Measurements from ENCODE around the gene TTC19.
"Not testable (repeated sequence)": the region's sequence is repeated elsewhere in the genome, so short reads cannot be mapped to it uniquely, and the experiment has no call there.

TTC19 gene

DNA sequence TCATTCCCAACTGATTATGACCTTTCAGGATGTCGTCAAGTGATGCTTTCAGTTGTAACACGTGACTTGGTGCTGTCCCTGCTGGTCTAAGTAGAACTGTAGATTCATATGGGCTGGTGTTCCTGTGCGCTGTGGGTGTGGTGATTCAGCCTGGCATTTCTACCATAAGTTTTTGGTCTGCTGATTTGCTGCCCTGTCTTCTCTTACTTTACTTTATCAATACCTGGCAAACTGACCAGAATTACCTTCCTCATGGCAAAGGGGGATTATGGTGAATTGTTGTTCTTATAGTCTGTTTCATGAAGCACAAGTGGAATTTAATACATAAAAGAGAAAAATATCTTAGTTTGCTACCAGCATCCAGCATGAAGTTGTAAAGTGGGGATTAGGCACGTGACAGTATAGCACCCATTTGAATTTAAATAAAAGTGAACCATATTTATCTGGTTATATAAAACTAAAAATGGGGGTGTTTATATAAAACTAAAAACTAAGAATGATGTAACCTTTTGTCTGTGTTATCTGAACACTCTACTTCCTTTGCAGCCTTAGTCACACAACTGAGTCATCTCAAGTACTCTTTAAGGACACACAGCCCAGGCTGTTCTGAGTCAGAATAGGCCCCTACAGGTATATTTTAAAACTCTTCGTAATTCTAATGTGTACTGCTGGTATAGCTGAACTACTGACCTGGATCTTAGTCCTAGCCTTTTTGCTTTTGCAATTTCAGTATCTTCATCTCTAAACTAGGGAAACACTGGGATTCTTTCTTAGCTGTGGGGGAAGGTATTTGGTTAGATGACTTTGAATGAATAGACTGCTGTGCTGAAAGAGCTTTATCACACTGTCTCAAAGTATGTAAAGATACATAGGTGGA lies 28.3 kb downstream of the TTC19 start:
- peak; percentile 80 for DNase-seq (ENCODE audit: low read depth)

DNA sequence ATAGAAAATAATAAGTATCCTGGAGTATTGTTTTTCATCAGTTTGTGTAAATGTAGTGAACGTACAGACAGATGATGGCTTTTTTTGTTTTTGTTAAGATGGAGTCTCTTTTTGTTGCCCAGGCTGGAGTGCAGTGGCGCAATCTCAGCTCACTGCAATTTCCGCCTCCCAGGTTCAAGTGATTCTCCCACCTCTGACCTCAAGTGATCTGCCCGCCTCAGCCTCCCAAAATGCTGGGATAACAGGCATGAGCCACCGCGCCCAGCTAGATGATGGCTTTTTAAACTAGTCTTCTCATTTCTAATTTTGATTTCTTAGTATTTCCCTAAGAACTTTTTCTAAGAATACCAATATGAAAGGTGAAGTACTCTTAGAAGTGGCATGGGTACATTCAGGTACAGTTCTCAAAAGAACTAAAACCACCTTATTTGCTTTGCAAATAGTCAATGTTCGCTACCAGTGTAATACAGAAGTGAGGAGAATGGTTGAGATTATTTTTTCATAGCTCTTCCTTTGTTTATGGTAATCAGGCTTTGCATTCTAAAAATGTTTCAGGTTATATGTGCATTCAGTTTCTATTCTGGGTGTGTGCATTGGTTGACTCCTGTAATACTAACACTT lies 34.2 kb downstream of the TTC19 start:
- DNase-seq (ENCODE audit: low read depth), result no peak

DNA sequence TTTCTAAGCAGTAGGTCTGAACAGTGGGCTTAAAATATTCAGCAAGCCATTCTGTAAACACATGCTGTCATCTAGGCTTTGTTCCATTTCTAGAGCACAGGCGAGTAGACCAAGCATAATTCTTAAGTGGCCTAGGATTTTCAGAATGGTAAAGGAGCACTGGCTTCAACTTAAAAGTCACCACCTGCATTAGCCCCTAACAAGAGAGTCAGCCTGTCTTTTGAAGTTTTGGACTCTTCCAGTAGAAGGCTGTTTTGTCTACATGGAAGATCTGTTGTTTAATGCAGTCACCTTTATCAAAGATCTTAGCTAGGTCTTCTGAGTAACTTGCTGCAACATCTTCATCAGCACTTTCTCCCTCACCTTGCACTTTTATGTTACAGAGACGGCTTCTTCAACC lies 36.6 kb downstream of the TTC19 start:
- no peak for DNase-seq (ENCODE audit: low read depth)

DNA sequence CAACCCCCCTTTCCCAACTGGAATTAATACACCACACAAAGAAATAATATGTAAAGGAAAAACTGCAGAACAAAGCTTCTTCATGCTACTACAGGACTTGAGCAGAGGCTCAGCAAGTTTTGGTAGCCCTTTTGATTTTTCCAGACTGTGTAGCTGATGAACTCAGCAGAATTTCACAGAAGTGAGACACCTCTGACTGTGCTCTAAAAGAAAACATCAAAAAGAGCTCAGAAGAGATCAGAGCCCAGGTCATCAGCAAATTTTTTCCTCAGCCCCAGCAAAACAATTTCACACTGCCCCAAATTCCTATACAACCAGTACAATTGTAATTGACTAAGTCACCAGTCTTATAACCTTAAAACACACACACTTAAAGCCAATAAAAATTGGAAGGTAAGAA lies 38.0 kb downstream of the TTC19 start:
- DNase-seq (ENCODE audit: low read depth), result no peak

DNA sequence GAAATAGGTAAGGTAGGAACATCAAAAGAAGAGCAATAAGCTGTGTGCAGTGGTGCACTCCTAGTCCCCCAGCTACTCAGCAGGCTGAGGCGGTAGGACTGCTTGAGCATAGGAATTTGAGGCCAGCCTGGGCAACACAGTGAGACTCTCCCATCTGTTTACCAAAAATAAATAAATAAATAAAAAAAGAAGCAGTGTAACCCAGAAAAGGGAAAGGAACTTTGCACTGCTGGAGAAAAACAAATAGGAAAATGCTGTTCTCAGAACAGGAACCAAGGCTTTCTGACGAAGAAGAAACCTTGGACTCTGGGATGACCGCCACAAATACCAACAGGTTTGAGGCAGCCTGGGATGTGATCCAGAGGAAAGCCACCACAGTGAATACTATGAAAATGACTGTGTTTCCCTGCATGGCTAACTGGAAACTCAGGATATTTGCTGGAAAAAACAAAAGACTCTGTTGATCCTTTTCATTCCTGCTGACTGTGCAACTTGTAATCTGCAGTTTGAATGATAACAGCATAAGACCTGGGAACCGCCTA lies 41.2 kb downstream of the TTC19 start:
- DNase-seq (ENCODE audit: low read depth), result peak; percentile 52

DNA sequence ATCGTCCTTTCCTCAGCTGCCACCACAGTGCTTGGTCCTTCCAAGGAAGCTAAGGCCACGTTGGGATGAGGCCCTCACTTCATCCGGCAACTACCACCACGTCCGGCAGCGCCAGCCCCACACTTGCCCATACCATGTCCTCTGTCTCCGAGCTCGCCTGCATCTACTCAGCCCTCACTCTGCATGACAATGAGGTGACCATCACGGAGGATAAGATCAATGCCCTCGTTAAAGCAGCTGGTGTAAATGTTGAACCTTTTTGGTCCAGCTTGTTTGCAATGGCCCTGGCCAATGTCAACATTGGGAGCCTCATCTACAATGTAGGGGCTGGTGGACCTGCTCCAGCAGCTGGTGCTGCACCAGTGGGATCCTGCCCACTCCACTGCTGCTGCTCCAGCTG lies 44.9 kb downstream of the TTC19 start:
- no peak for DNase-seq (ENCODE audit: low read depth)

DNA sequence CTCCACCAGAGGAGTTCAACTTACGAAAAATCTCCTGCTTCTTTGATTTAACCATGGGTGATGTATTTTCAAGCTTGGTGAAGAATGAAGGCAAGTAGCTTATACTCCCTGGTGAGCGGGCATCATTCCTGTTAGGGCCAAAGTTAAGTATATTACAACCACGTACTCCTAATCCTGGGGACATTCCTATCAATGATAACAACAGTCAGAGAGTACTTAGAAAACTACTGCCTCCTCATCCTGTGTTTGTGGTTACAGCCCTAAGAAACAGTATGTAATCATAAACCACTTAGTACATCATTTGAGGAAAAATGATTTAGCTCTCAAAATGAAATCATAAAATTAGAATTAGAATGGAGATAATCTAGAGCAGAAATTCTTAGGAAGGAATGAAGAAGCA lies 47.3 kb downstream of the TTC19 start:
- DNase-seq (ENCODE audit: low read depth), result no peak

DNA sequence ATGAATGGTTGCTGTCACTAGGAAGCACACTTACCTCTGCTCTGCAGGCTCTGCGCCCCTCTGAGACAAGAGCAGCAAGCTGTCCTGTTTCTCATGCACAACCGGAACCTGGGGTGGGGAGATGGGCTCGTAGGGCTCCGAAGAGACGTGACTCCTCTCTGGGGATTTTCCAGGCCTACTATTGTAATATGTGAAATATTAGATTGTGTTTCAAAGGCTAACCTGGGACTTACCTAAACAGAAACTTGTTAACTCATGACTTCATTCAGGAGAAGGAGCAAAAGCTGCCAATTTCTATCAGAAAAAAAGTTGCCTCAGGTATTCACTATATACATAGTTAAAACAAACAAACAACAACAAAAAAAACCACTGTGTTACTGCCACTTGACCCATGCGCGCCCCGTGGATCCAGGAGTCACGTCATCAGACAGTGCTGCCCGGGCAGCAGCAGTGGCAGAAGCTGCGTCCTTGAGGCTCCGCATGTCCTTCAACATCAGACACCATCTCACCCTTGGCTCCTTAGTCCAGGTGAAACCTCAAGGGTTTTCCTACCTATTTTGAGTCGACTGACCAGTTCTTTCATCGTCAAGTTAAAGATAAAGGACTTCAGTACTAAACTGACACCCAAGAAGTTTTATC lies 49.3 kb downstream of the TTC19 start:
- no peak for DNase-seq (ENCODE audit: low read depth)

DNA sequence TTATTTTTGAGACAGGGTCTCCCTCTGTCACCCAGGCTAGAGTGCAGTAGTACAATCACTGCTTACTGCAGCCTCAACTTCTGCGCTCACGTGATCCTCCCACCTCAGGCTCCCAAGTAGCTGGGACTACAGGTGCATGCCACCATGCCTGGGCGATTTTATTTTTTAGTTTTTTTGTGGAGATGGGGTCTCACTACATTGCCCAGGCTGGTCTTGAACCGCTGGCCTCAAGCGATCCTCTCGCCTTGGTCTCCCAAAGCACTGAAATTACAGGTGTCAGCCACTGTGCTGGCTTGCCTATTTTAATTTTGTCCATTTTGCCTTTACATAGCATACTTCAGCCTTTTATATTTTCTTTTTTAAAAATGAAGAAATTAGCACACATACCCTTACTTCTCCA lies 51.2 kb downstream of the TTC19 start:
- DNase-seq (ENCODE audit: low read depth), result no peak

DNA sequence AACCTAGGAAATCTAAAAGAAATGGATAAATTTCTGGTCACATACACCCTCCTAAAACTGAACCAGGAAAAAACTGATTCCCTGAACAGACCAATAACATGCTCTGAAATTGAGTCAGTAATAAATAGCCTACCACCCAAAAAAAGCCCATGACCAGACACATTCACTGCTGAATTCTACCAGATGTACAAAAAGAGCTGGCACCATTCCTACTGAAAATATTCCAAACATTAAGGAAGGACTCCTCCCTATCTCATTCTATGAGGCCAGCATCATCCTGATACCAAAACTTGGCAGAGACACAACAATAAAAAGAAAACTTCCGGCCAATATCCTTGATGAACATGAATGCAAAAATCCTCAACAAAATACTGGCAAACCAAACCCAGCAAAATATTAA lies 52.9 kb downstream of the TTC19 start:
- DNase-seq (ENCODE audit: low read depth), result peak; percentile 28

DNA sequence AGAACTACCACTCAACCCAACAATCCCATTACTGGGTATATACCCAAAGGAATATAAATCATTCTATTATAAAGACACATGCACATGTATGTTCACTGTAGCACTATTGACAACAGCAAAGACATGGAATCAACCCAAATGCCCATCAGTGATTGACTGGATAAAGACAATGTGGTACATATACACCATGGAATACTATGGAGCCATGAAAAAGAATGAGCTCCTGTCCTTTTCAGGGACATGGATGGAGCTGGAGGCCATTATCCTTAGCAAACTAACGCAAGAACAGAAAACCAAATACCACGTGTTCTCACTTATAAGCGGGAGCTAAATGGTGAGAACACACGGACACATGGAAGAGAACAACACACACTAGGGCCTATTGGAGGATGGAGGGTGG lies 55.5 kb downstream of the TTC19 start:
- DNase-seq (ENCODE audit: low read depth), result not testable (repeated sequence)

DNA sequence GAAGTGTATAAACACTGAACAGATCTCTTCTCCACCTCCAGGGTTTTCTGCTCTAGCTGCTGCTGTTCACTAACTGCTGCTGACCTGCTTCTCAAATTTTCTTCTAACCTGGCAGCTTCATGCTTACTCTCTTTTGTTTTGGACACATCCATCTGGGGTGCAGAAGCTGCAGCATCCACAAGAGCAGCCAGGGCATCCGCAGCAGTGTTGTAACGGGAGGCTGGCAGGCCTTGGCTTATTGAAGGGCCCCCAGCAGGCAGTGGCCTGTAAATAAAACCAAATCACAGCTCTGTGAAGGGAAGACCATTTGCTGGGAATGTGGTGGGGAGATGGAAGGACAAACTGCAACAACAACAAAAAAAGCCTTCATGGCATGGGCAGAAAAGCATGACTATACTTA lies 62.0 kb downstream of the TTC19 start:
- DNase-seq (ENCODE audit: low read depth), result no peak

DNA sequence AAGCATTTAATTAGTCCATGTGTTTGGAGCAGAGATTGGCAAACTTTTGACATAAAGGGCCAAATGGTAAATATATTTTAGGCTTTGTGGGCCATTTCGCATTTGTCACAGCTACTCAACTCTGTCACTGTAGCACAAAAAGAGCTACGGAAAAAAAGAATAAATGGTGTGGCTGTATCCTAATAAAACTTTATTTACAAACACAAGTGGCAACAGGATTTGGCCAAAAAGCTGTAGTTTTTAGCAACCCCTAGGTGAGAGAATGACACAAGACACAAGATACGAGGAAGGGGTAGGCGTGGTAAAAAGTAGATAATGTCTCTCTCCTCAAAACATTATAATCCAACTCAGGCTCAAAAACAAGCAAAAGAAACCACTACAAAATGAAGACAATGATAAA lies 66.5 kb downstream of the TTC19 start:
- no peak for DNase-seq (ENCODE audit: low read depth)

DNA sequence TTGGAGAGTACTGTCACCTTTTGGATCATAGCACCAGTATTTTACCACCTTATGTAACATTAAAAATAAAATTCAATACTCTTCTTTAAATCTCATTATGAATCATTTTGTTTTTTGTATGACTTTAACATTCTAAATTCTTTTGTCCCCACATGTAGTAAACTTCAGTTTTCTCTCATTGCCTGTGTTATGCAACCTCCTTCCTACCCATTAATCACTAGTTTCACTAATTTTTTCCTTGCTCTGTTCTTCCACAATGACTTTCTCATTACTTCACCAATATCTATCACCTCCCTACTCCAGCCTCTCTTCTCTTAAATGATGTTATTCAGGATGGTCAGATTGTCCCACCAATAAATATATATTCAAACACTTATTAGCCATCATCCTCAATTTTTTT lies 68.7 kb downstream of the TTC19 start:
- DNase-seq (ENCODE audit: low read depth), result peak; percentile 8

DNA sequence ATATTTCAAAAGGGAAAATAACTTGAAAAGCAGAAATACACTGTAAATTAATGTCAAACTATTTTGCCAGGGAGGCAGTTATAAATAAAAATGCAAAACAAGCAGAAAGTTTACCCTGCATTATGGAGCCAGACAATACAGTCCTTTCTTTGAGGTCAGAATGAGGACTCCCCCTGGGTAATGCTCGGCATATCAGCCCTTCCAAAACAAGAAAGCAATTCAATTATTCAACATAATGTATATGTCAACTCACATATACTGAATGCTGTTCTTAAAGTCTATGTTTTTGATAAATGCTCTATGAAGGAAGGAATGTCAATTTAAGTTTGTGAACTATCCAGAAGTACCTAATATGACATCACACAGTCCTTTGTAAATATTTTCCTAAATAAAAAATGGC lies 72.4 kb downstream of the TTC19 start:
- DNase-seq (ENCODE audit: low read depth), result no peak

DNA sequence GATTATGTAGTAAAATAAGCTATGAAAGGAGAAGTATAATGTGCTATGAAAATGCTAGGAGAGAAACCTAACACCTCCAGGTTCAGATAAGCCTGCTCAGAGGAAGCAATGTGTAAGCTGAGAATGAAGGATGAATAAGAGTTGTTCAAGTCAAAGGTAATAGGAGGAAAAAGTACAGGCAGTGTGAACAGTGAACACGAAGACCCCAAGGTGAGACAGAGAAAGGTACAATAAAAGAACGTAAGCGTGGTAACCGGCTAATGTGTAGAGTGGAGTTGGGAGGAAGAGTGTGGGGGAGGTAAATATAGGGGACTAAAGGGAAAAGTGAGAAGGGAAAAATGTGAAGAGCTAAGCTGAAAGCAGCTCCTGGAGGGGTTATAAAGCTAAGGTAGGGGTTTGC lies 74.2 kb downstream of the TTC19 start:
- no peak for DNase-seq (ENCODE audit: low read depth)

DNA sequence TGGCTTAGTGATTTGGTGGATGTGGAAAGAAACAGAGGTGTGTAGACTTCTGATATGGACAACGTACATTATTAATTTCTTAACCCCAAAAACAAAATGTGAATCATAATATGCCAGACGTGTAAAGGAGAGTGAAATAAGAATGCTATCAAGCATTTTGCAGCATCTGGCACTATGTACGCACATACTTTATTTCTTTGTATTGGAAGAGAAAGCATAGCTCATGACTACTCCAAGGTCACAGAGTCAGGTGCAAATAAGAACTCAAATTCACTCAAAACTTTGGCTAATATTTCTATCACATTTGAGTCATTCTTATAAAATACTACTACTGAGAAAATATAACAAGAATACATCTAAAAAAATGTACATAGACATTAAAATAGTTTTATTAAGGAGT lies 74.8 kb downstream of the TTC19 start:
- DNase-seq (ENCODE audit: low read depth), result no peak

DNA sequence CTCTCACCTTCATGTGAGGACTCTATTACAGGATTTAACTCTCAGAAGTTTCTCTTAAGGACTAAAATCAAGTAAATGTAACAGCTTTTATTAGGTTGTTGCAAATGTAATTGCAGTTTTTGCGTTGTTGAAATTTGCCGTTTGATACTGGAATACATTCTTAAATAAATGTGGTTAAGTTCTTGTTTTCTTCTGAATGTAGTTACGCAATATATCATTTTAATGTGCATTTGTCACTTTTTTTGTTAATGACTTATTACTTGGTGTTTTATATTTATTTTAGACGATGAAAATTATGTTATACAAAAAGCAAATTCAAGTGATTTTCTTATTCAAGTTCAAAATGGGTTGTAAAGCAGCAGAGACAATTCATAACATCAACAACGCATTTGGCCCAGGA lies 76.3 kb downstream of the TTC19 start:
- no peak for DNase-seq (ENCODE audit: low read depth)

Data from GM04504 (cell line).